Thymus (tissue), 11 donors: ENCODE data around the gene SYTL5. TPM values are rescaled to one million over a fixed set of nuclear protein-coding genes. Genes with fewer than 3 reads are reported as not detected.
A peak's percentile ranks its signal among the peaks of the same experiment; 100 is the strongest.
"Not testable (repeated sequence)": the region's sequence is repeated elsewhere in the genome, so short reads cannot be mapped to it uniquely, and the experiment has no call there.

Source experiments
- DNase-seq, 9 donors: peaks; one replicate each; pipeline ENCODE4 v3.0.0-alpha.2; 2013; ENCODE audit warnings: low spot score in 9 of 9, low read depth in 6 of 9, missing footprints in 1 of 9
- H3K27ac ChIP-seq, 2 donors: one replicate each; pipeline ENCODE4 v1.5.1; 2013; ENCODE audit warnings: control low read depth in 1 of 2, low read depth in 1 of 2, low read length in 1 of 2, mild to moderate bottlenecking in 1 of 2, moderate library complexity in 1 of 2
- H3K27me3 ChIP-seq, 2 donors: one replicate each; pipeline ENCODE4 v1.5.1; 2013; ENCODE audit warnings: low read length in 1 of 2; ENCODE audit not compliant: control insufficient read depth in 2 of 2, insufficient read depth in 1 of 2
- H3K36me3 ChIP-seq, 2 donors: one replicate each; pipeline ENCODE4 v1.5.1; 2013; ENCODE audit warnings: low read length in 1 of 2, mild to moderate bottlenecking in 1 of 2, moderate library complexity in 1 of 2; ENCODE audit not compliant: control insufficient read depth in 2 of 2, insufficient read depth in 2 of 2
- H3K4me1 ChIP-seq, 2 donors: one replicate each; pipeline ENCODE4 v1.5.1; 2013; ENCODE audit warnings: low read length in 2 of 2; ENCODE audit not compliant: control insufficient read depth in 2 of 2, insufficient read depth in 2 of 2
- H3K4me3 ChIP-seq, 2 donors: one replicate each; pipeline ENCODE4 v1.5.1; 2013; ENCODE audit warnings: low read length in 2 of 2, control low read depth in 1 of 2, mild to moderate bottlenecking in 1 of 2
- H3K9me3 ChIP-seq, 2 donors: one replicate each; pipeline ENCODE4 v1.5.1; 2013; ENCODE audit warnings: low read length in 1 of 2, mild to moderate bottlenecking in 1 of 2; ENCODE audit not compliant: control insufficient read depth in 2 of 2, insufficient read depth in 1 of 2
- WGBS: extraction: QIAGEN DNeasy Blood & Tissue Kit; methylation state at CpG from one replicate; pipeline ENCODE4 v1.1.7; 2013; 5-methylcytosine and 5-hydroxymethylcytosine counted together
- polyA plus RNA-seq: library from polyadenylated mRNA; stranded (reverse); fragments of 200-250 nt; gene quantifications from one replicate; pipeline ENCODE4 v1.2.3, GENCODE V29; 2013
- total RNA-seq: library from RNA; stranded (reverse); fragments of 120-200 nt; gene quantifications from one replicate; pipeline ENCODE4 v1.2.4, GENCODE V29; 2013
- donor health status: healthy.

SYTL5 gene
- total and polyA plus RNA-seq, 2 donors = 0.14 to 0.66 TPM

DNA sequence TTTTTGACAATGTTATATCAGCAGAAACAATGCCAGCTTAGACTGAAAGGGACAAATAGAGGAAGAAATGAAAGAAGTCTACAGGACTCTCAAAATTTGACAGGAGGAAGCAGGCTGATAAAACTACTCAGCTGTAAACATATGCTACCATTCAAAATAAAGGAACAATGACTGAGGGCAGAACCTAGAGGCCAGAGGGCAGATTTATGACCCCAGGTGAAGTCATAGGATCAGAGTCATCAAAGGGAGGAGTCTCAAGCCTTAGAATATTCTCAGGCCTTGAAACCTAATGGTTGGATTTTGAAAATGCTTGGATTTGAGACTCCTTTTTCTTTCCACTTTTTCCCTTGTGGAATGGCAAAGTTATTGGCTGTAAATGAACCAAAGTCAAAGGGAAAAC, 17.0 kb upstream of the SYTL5 start:
- Histone ChIP-seq H3K4me3 (no peak overlapping the region), H3K36me3 (no peaks in the 10 kb centered on the region)
- no peak for DNase-seq

DNA sequence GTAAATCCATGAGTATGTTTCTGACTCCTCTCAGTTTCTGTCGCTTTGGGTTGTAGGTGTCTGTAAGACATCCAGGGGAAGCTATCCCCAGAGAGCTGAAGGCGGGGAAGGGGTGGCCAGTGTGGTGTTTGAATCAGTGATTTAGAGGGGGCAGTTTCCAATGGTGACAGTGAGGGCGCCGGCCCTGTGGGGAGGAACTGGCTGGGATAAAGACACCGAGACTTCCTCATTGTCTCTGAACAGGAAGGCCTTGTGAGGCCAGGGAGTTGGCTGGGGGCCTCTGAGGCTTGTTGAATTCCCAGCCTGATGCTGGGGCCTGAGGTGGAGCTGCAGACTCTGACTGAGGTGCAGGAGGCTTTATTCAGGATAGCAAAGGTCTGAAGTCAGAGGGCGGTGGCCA, 15.1 kb upstream of the SYTL5 start:
- 64% methylated on average over 6 of the region's 6 CpGs for WGBS
- not testable (repeated sequence) for H3K4me1 ChIP-seq, H3K36me3 ChIP-seq, H3K4me3 ChIP-seq, H3K27me3 ChIP-seq, H3K27ac ChIP-seq, H3K9me3 ChIP-seq, DNase-seq

More for the DNA sequence above, 17.0 kb upstream of the SYTL5 start:
- H3K27me3 ChIP-seq = no peaks in the 10 kb centered on the region
- no peaks in the 10 kb centered on the region for H3K9me3 ChIP-seq
- no peak overlapping the region for H3K27ac ChIP-seq
- no peaks in the 10 kb centered on the region for H3K4me1 ChIP-seq

DNA sequence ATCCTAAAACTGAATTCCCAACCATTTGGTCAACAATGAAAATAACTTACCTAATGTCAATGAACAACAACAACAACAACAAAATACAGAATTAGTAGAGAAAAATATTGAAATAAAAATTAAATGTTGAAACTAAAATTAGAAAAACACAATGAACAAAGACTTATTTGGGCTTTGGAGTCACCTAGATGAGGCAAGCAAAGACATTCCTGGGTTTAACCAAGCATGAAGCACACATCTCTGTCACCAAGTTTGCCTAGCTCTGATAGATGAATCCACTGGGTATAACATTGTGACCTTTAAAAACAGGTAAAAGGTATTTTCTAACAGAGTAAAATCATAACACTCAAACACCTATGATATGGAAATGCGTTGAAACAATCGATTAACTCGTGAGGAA, 13.2 kb upstream of the SYTL5 start:
- H3K36me3 ChIP-seq = no peaks in the 10 kb centered on the region

DNA sequence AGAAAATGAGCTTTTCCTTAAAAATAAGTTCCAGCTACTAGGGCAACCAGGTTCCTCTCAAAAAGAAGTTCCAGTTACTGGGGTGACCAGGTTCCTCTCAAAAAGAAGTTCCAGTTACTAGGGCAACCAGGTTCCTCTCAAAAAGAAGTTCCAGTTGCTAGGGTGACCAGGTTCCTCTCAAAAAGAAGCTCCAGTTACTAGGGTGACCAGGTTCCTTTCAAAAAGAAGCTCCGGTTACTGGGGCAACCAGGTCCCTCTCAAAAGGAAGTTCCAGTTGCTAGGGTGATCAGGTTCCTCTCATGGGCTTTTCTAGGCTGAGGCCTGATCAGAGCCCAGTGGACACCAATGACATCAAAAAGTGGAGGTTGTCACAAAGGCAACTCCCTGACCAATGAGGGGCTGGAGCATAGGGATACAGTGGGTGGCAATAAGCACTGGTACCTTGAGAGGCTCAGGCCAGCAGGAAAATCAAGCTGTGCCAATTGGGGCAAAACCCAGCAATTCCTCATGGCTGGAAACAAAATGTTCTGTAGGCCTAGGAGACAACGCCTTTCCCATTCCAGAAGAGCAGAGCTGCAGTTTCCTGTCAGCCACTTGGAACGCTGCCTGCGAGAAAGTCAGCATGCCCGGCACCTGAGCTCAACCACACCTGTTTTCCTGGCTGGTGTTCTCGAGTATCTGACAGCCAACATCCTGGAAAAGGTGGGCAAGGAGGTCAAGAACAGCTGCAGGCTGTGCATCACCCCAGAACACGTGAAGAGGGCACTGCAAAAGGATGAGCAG, 12.3 kb upstream of the SYTL5 start:
- Histone ChIP-seq H3K27ac (no peak overlapping the region), H3K9me3 (no peaks in the 10 kb centered on the region), H3K4me1 (no peaks in the 10 kb centered on the region), H3K4me3 (no peak overlapping the region), H3K36me3 (no peaks in the 10 kb centered on the region), H3K27me3 (no peaks in the 10 kb centered on the region)
- DNase-seq = peak in 4 of 9 donors; percentile 2 to 33 (median 3)
- WGBS = 92% methylated on average over 7 of the region's 7 CpGs

More for the DNA sequence above, 13.2 kb upstream of the SYTL5 start:
- H3K4me1 ChIP-seq = no peaks in the 10 kb centered on the region
- no peak overlapping the region for H3K4me3 ChIP-seq
- WGBS = 96% methylated on average over 3 of the region's 3 CpGs
- H3K9me3 ChIP-seq = no peaks in the 10 kb centered on the region
- no peak overlapping the region for H3K27ac ChIP-seq
- H3K27me3 ChIP-seq = no peaks in the 10 kb centered on the region
- DNase-seq = no peak

DNA sequence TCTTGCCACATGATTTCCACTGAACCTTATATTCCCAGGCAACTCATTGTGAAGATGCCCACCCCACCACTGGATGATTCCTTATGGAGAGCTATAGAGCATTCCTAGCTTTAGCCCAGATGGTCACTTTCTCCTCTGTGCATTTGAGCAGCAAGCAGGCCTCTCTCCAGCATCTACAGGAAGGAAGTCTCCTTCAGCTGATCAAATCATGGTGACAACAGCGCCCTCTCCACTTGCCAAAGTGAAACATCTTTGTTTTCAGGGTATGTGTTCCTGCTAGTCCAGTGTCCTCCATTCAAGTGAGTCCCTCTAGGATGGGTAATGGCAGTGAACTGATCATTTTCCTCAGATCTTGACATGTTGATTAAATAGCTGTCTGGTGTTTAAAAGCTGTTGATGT, 10.9 kb upstream of the SYTL5 start:
- Histone ChIP-seq H3K4me3 (no peak overlapping the region), H3K4me1 (no peaks in the 10 kb centered on the region), H3K27ac (no peak overlapping the region), H3K27me3 (no peaks in the 10 kb centered on the region), H3K9me3 (no peaks in the 10 kb centered on the region), H3K36me3 (no peaks in the 10 kb centered on the region)
- peak in 1 of 9 donors; percentile 2 for DNase-seq
- WGBS = 97% methylated on average over 1 of the region's 1 CpG

DNA sequence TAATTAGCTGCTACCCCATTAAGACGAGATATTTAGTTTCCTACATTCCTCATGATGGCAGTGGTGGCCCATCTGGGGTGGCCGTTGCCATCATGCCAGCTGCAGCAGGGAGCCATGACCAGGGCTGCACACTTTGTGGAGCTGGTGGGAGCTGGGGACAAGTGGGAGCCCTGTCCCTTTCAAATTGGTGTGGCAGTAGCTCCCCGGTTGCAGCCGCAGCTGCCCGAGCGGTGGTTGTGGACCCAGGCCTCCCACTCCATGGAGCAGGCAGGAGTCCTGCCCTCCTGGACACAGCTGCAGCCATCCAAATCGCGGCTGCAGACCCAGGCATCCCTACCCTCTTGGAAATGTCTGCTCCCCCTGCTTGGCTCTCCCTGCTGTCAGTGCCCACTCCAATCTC, 9.3 kb upstream of the SYTL5 start:
- no peak for DNase-seq
- 94% methylated on average over 8 of the region's 8 CpGs for WGBS
- Histone ChIP-seq H3K4me3 (no peak overlapping the region), H3K4me1 (no peaks in the 10 kb centered on the region), H3K27me3 (no peaks in the 10 kb centered on the region), H3K36me3 (no peaks in the 10 kb centered on the region), H3K9me3 (no peaks in the 10 kb centered on the region), H3K27ac (no peak overlapping the region)

DNA sequence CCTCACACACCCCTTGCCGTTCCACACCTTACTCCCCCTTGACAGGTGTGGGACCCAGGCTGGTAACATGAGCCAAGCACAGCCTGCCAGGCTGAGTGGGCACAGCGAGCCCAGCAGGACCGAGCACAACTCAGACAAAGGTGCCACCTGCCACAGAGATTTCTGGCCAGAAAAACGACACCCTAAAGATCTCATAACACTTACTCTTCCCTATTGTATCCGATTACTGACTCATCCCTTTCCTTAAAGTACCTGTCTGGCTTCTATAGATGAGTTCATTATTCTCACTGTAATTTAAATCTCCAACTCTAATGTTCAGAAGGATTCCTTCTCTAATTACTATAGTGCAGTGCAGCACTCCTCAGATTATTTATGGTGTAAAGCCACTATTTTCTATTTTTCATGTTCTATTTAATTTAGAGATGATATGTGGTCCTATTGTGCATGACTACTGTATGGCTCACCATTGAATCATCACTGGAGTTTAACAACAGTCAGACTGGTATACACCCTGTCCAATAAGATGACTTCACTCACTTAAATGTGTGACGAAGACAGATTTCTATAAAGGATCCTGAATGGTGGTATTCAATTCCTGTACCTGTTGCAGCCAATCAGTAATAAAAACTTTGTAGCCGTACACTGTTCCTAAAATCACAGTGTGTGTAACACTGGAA, 7.6 kb upstream of the SYTL5 start:
- DNase-seq = no peak
- Histone ChIP-seq H3K9me3 (no peaks in the 10 kb centered on the region), H3K27ac (no peak overlapping the region), H3K36me3 (no peaks in the 10 kb centered on the region), H3K4me1 (no peaks in the 10 kb centered on the region), H3K27me3 (no peaks in the 10 kb centered on the region), H3K4me3 (no peak overlapping the region)
- 89% methylated on average over 7 of the region's 7 CpGs for WGBS

DNA sequence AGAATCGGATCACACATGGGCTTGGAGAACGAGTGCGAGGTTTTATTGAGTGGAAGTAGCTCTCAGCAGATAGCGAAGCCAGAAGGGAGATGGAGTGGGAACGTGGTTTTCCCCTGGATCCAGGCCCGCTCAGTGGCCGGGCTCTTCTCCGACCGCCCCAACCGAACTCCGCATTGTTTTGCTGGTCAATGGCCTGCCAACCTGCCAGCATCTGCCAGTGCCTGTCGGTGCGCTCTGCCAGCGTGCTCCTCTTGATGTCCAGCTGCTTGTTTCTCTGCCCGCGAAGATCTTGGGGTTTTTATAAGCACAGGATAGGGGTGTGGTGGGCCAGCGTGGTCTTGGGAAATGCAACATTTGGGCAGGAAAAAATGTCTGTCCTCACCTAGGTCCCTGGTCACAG, 5.6 kb upstream of the SYTL5 start:
- WGBS = 97% methylated on average over 17 of the region's 17 CpGs
- no peak for DNase-seq

DNA sequence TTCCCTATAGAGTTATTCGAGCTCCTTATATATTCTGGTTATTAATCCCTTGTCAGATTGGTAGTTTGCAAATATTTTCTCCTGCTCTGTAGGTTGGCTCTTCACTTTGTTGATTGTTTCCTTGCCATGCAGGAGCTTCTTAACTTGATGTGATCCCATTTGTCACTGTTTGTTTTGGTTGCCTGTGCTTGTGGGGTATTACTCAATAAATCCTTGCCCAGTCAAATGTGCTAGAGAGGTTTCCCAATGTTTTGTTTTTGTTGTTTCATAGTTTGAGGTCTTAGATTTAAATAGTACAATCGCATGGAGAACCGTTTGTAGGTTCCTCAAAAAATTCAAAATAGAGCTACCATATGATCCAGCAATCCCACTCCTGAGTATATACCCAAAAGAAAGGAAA, 2.3 kb upstream of the SYTL5 start:
- DNase-seq = no peak
- 94% methylated on average over 3 of the region's 3 CpGs for WGBS
- Histone ChIP-seq H3K9me3 (no peaks in the 10 kb centered on the region), H3K4me3 (no peak overlapping the region), H3K27me3 (no peaks in the 10 kb centered on the region), H3K27ac (no peak overlapping the region), H3K36me3 (no peaks in the 10 kb centered on the region), H3K4me1 (no peaks in the 10 kb centered on the region)

More for the DNA sequence above, 5.6 kb upstream of the SYTL5 start:
- no peaks in the 10 kb centered on the region for H3K9me3 ChIP-seq
- H3K36me3 ChIP-seq = no peaks in the 10 kb centered on the region
- no peak overlapping the region for H3K4me3 ChIP-seq
- no peaks in the 10 kb centered on the region for H3K27me3 ChIP-seq
- H3K27ac ChIP-seq = no peak overlapping the region
- no peaks in the 10 kb centered on the region for H3K4me1 ChIP-seq
